HepG2 (cell line): Measurements from ENCODE around the gene OTX1. TPM values are rescaled to one million over a fixed set of nuclear protein-coding genes. Genes with fewer than 3 reads are reported as not detected.

Experiments
- ATAC-seq: fragments of 200-7000 bp; cut with Tn5 transposase; 3 replicates; pipeline ENCODE4 v1.9.1; 2020; ENCODE audit warnings: mild to moderate bottlenecking, moderate library complexity
- BruUV-seq: library from RNA; stranded (reverse); fragments of 400-500 nt; replicated peaks from 2 replicates; lab custom pipeline; 2021; lab: Mats Ljungman, UMichigan
- CTCF ChIA-PET: fragments of 300-600 bp; formaldehyde crosslinking; extraction: SDS; loops from one replicate; lab custom pipeline; 2021; ENCODE audit warnings: low total read pairs, inconsistent platforms, low intra/inter-chr PET ratio; lab: Yijun Ruan, JAX
- POLR2A ChIA-PET: fragments of 350-600 bp; sonication (Branson Sonifier 250); formaldehyde crosslinking; loops from one replicate; lab custom pipeline; 2020; ENCODE audit warnings: antibody characterized with exemption, inconsistent platforms; lab: Yijun Ruan, JAX
- DNase-seq: peaks from one replicate; pipeline ENCODE4 v3.0.0-alpha.2; 2015; ENCODE audit warnings: low spot score
- FAIRE-seq: peaks from 3 replicates; lab custom pipeline; 2011; peaks lifted over from hg19 to GRCh38; lab: Jason Lieb, UNC
- H2AFZ ChIP-seq: one replicate; pipeline ENCODE4 v1.6.1; 2011; ENCODE audit warnings: low read length, inconsistent platforms
- H3K27ac ChIP-seq: fragments of 300-600 bp; 3 replicates; pipeline ENCODE4 v1.8.0; 2011; ENCODE audit warnings: mixed run types, mild to moderate bottlenecking, mixed read lengths, low read length, inconsistent platforms; ENCODE audit not compliant: insufficient read depth; ENCODE audit errors: extremely low read length
- H3K27me3 ChIP-seq, 2 experiments: fragments of 200-600 bp in 1 of 2; 2 replicates in 1 of 2; 3 replicates in 1 of 2; pipeline versions ENCODE4 v1.6.0 to v1.8.0; 2011; ENCODE audit warnings: low read length in 2 of 2, mild to moderate bottlenecking in 2 of 2, moderate library complexity in 2 of 2, inconsistent platforms in 1 of 2; ENCODE audit not compliant: insufficient read depth in 2 of 2, control insufficient read depth in 1 of 2
- H3K36me3 ChIP-seq, 2 experiments: fragments of 200-600 bp in 1 of 2; replicated peaks in 1 of 2; 2 replicates in 1 of 2; 3 replicates in 1 of 2; pipeline versions ENCODE4 v1.5.1 to v1.8.0; 2011; ENCODE audit warnings: low read length in 2 of 2, inconsistent platforms in 1 of 2; ENCODE audit not compliant: insufficient read depth in 2 of 2, control insufficient read depth in 1 of 2
- H3K4me1 ChIP-seq: 2 replicates; pipeline ENCODE4 v1.5.1; 2012; ENCODE audit warnings: low read length, inconsistent platforms; ENCODE audit not compliant: insufficient read depth
- H3K4me2 ChIP-seq: 2 replicates; pipeline ENCODE4 v1.6.0; 2011; ENCODE audit warnings: low read depth, low read length, inconsistent platforms
- H3K4me3 ChIP-seq, 3 experiments: fragments of 200-600 bp in 1 of 3; sonication (generic), shearing (Covaris generic) in 1 of 3; replicated peaks in 1 of 3; 2 replicates each; pipeline ENCODE4 v1.5.1; 2011 to 2016; ENCODE audit warnings: low read length in 3 of 3, inconsistent platforms in 2 of 3, low read depth in 2 of 3, mild to moderate bottlenecking in 2 of 3, control low read depth in 1 of 3, mixed read lengths in 1 of 3; ENCODE audit not compliant: insufficient read depth in 1 of 3
- H3K79me2 ChIP-seq: one replicate; pipeline ENCODE4 v1.6.1; 2011; ENCODE audit warnings: low read length, inconsistent platforms; ENCODE audit not compliant: insufficient read depth
- H3K9ac ChIP-seq: 2 replicates; pipeline ENCODE4 v1.6.0; 2011; ENCODE audit warnings: mild to moderate bottlenecking, low read depth, low read length, inconsistent platforms; ENCODE audit not compliant: insufficient read depth
- H3K9me3 ChIP-seq: 2 replicates; pipeline ENCODE4 v1.5.1; 2012; ENCODE audit warnings: mild to moderate bottlenecking, low read length
- H4K20me1 ChIP-seq: 2 replicates; pipeline ENCODE4 v1.6.0; 2011; ENCODE audit warnings: inconsistent platforms, mild to moderate bottlenecking, low read length, moderate library complexity; ENCODE audit not compliant: insufficient read depth
- AGO2 ChIP-seq: fragments of 200-400 bp; formaldehyde crosslinking; optimal IDR thresholded peaks from 2 replicates; pipeline ENCODE3; 2017; ENCODE audit warnings: mild to moderate bottlenecking, low read depth, low read length, moderate library complexity
- NFKBIZ ChIP-seq: IDR thresholded peaks from 2 replicates; pipeline ENCODE4 v1.6.1; 2018; ENCODE audit warnings: missing genetic modification reagents, missing compliant biosample characterization
- PAX8 ChIP-seq: sonication (generic); formaldehyde crosslinking; IDR thresholded peaks from 2 replicates; pipeline ENCODE4 v1.8.0; 2022; ENCODE audit warnings: mild to moderate bottlenecking, missing genetic modification reagents, borderline replicate concordance
- ZFP36 ChIP-seq: fragments of 150-350 bp; IDR thresholded peaks from 2 replicates; pipeline ENCODE4 v1.6.1; 2018; ENCODE audit warnings: borderline replicate concordance, low read length, low read depth; ENCODE audit not compliant: partially characterized antibody
- ZNF230 ChIP-seq: sonication (generic); formaldehyde crosslinking; IDR thresholded peaks from 2 replicates; pipeline ENCODE4 v1.4.0; 2020; ENCODE audit warnings: mild to moderate bottlenecking, missing genetic modification reagents
- ZNF333 ChIP-seq: sonication (generic); formaldehyde crosslinking; IDR thresholded peaks from 2 replicates; pipeline ENCODE4 v1.4.0; 2020; ENCODE audit warnings: mild to moderate bottlenecking, missing genetic modification reagents, borderline replicate concordance
- ZNF34 ChIP-seq: sonication (generic); formaldehyde crosslinking; IDR thresholded peaks from 2 replicates; pipeline ENCODE4 v1.4.0; 2020; ENCODE audit warnings: mild to moderate bottlenecking, missing genetic modification reagents, borderline replicate concordance
- ZNF547 ChIP-seq: sonication (generic); formaldehyde crosslinking; IDR thresholded peaks from 2 replicates; pipeline ENCODE4 v1.5.1; 2020; ENCODE audit warnings: mild to moderate bottlenecking, missing genetic modification reagents
- ZNF619 ChIP-seq: sonication (generic); formaldehyde crosslinking; IDR thresholded peaks from 2 replicates; pipeline ENCODE4 v1.4.0; 2020; ENCODE audit warnings: mild to moderate bottlenecking, missing genetic modification reagents
- ZNF737 ChIP-seq: sonication (generic); formaldehyde crosslinking; IDR thresholded peaks from 2 replicates; pipeline ENCODE4 v1.5.0; 2020; ENCODE audit warnings: missing genetic modification reagents, mild to moderate bottlenecking, borderline replicate concordance
- WGBS: methylation state at CpG from one replicate; pipeline ENCODE4 v1.1.6; 2017; ENCODE audit warnings: low lambda C conversion rate; 5-methylcytosine and 5-hydroxymethylcytosine counted together
- in situ Hi-C: cut with HindIII; loops from 2 replicates; pipeline ENCODE4 v1.10.0; 2017; ENCODE audit warnings: low pct_unique_long_range_greater_than_20kb; ENCODE audit not compliant: extremely low pct_ligation_motif_present
- intact Hi-C: fragments of 100-400 bp; cut with micrococcal nuclease; formaldehyde crosslinking; loops from one replicate; pipeline ENCODE4 v1.10.0; 2022; ENCODE audit not compliant: unreplicated experiment
- polyA plus RNA-seq, 8 experiments: library from polyadenylated mRNA; depleted of rRNA in 3 of 8; stranded (reverse) in 7 of 8; unstranded in 1 of 8; fragments of >200 nt; fragmentation: Illumina TruSeq in 4 of 8; extraction: Trizol in 4 of 8; gene quantifications; 2 replicates each; pipeline versions ENCODE4 v1.2.1 to v1.2.3, GENCODE V29; 2011 to 2016; ENCODE audit warnings: low read depth in 4 of 8, missing spikeins in 1 of 8, mixed read lengths in 1 of 8; ENCODE audit not compliant: insufficient read depth in 1 of 8
- total RNA-seq, 5 experiments: library from RNA; depleted of rRNA; stranded (reverse); fragments of >200 nt; fragmentation: Illumina TruSeq; extraction: Trizol; gene quantifications; 2 replicates each; pipeline ENCODE4 v1.2.3, GENCODE V29; 2016; ENCODE audit warnings: low read depth in 1 of 5
- TF ChIP-seq, protein P1 (sequence below): sonication (generic); formaldehyde crosslinking; IDR thresholded peaks from 2 replicates; pipeline ENCODE4 v1.4.0; 2020; ENCODE audit warnings: missing genetic modification reagents
- TF ChIP-seq, protein P2 (sequence below): sonication (generic); formaldehyde crosslinking; IDR thresholded peaks from 2 replicates; pipeline ENCODE4 v1.8.1; 2023; ENCODE audit warnings: mild to moderate bottlenecking, missing genetic modification reagents
- TF ChIP-seq, protein P3 (sequence below): sonication (generic); formaldehyde crosslinking; IDR thresholded peaks from 2 replicates; pipeline ENCODE4 v1.4.0; 2020; ENCODE audit warnings: mild to moderate bottlenecking, missing genetic modification reagents
- TF ChIP-seq, protein P4 (sequence below): sonication (generic); formaldehyde crosslinking; conservative IDR thresholded peaks from 2 replicates; pipeline ENCODE4 v1.8.1; 2023; ENCODE audit warnings: missing genetic modification reagents

Gene OTX1
- total and polyA plus RNA-seq, 2 of the 13 experiments (the other 11 are each of a cell fraction or from before 2014, with no cell fraction given) = 1.0 to 5.0 TPM

DNA sequence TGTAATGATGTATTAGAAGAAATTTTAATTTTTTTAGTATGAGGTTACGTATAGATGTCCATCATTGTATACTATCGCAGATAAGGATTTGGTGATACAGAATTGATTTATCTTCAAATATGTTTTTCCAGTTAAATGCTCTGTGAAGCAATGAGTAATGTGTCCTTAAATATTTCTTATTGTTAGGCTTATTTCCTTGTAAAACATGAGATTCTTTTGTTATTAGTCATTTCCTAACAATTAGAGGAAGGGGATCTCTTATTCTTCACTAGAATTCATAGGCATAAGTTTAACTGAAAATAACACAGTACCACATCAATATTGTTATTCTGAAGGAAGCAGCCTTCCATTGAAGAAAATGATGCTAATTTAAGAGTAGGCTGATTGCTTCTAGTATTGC lies 15.5 kb upstream of the OTX1 start:
- Histone ChIP-seq H3K36me3 (peaks cover 3 to 28% of the 10 kb centered on the region in 2 experiments), H2AFZ (no peak overlapping the region), H3K9ac (no peak overlapping the region), H3K27me3 (no peaks in the 10 kb centered on the region), H3K27ac (no peak overlapping the region), H3K4me1 (no peaks in the 10 kb centered on the region), H3K9me3 (no peaks in the 10 kb centered on the region), H3K79me2 (no peaks in the 10 kb centered on the region), H4K20me1 (no peaks in the 10 kb centered on the region; the same call in 1 of the 2 replicates), H3K4me2 (no peak overlapping the region), H3K4me3 (no peak overlapping the region)
- POLR2A ChIA-PET = no interaction called here
- DNase-seq (no peak), ATAC-seq (no peak), FAIRE-seq (no peak)
- CTCF ChIA-PET = no interaction called here
- TF ChIP-seq, protein P1, sequence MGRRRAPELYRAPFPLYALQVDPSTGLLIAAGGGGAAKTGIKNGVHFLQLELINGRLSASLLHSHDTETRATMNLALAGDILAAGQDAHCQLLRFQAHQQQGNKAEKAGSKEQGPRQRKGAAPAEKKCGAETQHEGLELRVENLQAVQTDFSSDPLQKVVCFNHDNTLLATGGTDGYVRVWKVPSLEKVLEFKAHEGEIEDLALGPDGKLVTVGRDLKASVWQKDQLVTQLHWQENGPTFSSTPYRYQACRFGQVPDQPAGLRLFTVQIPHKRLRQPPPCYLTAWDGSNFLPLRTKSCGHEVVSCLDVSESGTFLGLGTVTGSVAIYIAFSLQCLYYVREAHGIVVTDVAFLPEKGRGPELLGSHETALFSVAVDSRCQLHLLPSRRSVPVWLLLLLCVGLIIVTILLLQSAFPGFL (CRISPR knock-in tag) = no peak
- TF ChIP-seq AGO2 = peak; percentile 9
- BruUV-seq = no TSS peak
- 98% methylated on average over 2 of the region's 2 CpGs for WGBS
- in situ Hi-C loops (no loop called here), intact Hi-C loops (no loop called here)

DNA sequence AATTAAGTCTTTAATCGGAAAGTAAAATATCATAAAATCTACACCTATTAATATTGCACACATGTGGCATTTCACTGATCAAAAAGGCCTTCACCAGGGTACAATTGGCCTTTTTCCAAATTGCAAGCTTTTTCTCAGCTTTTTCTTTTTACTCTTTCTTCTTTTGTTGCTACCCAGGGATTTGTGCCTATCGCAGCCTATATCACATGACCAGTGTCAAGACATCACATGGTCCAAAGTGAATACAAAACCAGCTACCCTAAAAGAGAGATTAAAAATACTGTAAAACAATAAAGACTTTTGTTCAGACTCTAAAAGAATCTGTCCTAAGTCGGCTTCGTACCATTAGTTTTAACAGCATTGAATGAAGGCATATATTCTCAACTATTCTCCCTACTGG lies 15.0 kb upstream of the OTX1 start:
- Histone ChIP-seq H3K36me3 (peaks cover 3 to 33% of the 10 kb centered on the region in 2 experiments), H3K27ac (no peak overlapping the region), H3K4me2 (no peak overlapping the region), H4K20me1 (no peaks in the 10 kb centered on the region; the same call in 1 of the 2 replicates), H3K79me2 (no peaks in the 10 kb centered on the region), H3K27me3 (no peaks in the 10 kb centered on the region), H3K4me1 (no peaks in the 10 kb centered on the region), H2AFZ (no peak overlapping the region), H3K9ac (no peak overlapping the region), H3K4me3 (no peak overlapping the region), H3K9me3 (no peaks in the 10 kb centered on the region)
- 97% methylated on average over 4 of the region's 4 CpGs for WGBS
- intact Hi-C loops (no loop called here), in situ Hi-C loops (no loop called here)
- FAIRE-seq = no peak
- ChIA-PET CTCF (no interaction called here), POLR2A (interaction anchor here (0.6 kb wide), 1 partner anchor 799 kb away, joined by 3 read pairs; no protein-coding TSS in a partner anchor)
- BruUV-seq = no TSS peak
- no peak for DNase-seq
- no peak for ATAC-seq
- TF ChIP-seq ZNF547 (CRISPR knock-in tag) (no peak), NFKBIZ (no peak), ZNF34 (no peak), ZNF333 (no peak), ZNF737 (CRISPR knock-in tag) (no peak), ZNF619 (CRISPR knock-in tag) (no peak), ZNF230 (CRISPR knock-in tag) (no peak), PAX8 (no peak), ZFP36 (no peak)
- TF ChIP-seq, protein P2, sequence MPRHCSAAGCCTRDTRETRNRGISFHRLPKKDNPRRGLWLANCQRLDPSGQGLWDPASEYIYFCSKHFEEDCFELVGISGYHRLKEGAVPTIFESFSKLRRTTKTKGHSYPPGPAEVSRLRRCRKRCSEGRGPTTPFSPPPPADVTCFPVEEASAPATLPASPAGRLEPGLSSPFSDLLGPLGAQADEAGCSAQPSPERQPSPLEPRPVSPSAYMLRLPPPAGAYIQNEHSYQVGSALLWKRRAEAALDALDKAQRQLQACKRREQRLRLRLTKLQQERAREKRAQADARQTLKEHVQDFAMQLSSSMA (CRISPR knock-in tag) = no peak
- TF ChIP-seq, protein P3, sequence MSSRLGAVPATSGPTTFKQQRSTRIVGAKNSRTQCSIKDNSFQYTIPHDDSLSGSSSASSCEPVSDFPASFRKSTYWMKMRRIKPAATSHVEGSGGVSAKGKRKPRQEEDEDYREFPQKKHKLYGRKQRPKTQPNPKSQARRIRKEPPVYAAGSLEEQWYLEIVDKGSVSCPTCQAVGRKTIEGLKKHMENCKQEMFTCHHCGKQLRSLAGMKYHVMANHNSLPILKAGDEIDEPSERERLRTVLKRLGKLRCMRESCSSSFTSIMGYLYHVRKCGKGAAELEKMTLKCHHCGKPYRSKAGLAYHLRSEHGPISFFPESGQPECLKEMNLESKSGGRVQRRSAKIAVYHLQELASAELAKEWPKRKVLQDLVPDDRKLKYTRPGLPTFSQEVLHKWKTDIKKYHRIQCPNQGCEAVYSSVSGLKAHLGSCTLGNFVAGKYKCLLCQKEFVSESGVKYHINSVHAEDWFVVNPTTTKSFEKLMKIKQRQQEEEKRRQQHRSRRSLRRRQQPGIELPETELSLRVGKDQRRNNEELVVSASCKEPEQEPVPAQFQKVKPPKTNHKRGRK = no peak
- TF ChIP-seq, protein P4, sequence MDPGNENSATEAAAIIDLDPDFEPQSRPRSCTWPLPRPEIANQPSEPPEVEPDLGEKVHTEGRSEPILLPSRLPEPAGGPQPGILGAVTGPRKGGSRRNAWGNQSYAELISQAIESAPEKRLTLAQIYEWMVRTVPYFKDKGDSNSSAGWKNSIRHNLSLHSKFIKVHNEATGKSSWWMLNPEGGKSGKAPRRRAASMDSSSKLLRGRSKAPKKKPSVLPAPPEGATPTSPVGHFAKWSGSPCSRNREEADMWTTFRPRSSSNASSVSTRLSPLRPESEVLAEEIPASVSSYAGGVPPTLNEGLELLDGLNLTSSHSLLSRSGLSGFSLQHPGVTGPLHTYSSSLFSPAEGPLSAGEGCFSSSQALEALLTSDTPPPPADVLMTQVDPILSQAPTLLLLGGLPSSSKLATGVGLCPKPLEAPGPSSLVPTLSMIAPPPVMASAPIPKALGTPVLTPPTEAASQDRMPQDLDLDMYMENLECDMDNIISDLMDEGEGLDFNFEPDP (CRISPR knock-in tag) = no peak
